Cortex of kidney (tissue), 1 donor: Measurements from ENCODE around the gene AP1M1.

ENCODE experiments used
- DNase-seq: peaks from one replicate; lab custom pipeline; 2025; lab: John Stamatoyannopoulos, UW

AP1M1 gene

DNA sequence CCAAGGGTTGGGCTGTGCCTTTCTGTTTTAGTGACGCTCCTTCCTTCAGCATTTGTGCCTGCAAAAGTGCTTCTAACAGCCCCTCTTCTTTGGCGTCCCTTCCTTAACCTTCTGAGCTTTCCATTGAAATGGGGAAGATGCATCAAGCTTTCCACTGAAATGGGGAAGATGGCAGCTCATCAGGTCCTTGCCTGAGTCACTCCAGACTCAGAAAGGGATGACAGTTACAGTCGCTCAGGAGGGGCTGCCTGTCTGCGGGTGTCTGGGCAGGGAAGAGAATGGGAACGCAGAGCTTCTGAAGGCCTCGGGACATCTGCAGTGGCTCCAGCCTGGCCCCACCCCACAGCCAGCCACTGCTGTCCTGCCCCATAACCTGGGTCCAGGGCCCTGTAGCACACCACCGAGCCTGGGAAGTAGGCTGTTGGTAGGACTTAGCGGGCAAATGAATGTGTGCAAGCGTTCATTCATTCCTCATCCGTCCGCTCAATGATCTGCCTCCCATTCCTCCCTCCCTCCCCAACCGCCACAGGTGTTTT lies 9.8 kb downstream of the AP1M1 start:
- DNase-seq = no peak

- no peak for DNase-seq
These were observed 10.5 kb downstream of the AP1M1 start for GRCh38 chr19:16208064-16208759.

DNA sequence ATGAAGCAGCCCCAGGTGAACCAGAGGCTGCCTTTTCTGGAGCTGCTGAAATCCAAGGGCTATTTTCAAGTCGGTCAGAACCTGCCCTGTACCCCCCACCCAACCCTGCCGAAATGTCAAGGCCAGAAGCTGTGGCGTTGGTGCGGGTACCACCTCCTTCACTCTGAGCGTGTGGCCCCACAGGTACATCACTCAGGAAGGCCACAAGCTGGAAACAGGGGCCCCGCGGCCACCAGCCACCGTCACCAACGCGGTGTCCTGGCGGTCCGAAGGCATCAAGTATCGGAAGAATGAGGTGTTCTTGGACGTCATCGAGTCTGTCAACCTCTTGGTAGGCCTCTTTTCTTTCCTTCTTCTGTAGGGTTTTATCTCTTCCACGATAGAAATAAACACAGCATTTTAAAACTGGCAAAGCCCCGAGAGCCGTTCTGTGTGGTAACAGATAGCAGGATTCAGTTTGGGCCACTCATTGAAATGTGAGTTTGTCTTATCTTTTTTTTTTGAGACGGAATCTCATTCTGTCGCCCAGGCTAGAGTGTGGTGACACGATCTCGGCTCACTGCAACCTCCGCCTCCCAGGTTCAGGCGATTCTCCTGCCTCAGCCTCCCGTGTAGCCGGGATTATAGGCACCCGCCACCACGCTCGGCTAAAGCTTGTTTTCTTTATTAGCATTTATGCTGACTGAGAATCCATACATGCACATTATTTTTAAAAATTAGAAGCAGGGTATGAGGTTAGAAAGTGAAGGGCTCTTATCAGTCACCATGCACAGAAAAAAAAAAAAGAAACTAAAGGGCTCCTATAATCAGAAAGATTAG lies 11.3 kb downstream of the AP1M1 start:
- DNase-seq = no peak

- no peak for DNase-seq
These were observed 12.5 kb downstream of the AP1M1 start for GRCh38 chr19:16210168-16210567.

DNA sequence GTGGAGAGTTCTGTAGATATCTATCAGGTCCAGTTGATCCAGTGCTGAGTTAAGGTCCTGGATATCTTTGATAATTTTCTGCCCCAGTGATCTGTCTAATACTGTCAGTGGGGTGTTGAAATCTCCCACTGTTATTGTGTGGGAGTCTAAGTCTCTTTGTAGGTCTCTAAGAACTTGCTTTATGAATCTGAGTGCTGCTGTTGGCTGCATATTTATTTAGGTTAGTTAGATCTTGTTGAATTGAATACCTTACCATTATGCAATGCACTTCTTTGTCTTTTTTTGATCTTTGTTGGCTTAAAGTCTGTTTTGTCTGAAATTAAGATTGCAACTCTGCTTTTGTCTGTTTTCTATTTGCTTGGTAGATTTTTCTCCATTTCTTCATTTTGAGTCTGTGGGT lies 15.4 kb downstream of the AP1M1 start:
- no peak for DNase-seq

DNA sequence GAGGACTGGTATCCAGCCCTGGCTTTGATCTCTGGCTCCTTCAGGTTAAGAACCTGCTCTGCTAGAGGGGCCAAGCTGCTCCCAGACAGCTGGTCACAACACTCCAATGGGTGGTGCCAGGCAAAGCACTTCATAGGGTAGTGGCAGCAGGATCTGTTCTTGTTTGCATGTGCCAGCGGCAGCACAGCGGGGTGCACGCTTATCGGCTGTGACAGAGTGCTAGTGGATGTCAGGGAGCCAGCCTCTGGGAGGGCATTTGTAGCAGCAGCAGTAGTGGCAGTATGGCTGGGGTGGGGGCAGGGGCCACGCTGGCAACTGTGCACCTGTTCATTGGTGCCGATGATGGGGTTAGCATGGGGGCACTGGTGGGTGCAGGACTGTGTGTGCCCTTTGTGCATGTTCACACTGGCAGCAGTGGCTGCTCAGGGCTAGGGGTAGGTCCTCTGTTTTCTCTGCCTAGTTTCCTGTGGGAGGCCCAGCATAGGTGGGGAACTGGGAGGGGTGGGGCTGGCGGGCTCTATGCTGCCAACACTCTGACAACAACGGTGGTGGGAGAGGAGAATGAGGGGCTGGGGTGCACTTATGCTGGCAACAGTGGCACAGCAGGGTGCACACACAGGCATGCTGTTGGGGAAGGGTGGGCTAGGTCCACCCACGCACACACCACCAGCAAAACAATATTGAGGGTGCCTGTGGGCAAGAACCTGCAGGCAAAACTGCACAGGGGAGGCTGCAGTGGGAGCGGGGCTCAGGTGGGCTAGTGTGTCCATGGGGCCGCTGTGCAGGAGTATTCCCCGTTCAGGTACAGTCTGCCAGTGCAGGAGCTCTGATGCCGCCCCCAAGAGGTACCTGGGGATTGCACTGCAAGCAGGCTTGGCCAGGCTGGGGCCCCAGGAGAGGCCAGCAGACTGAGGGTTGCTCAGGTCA lies 19.3 kb downstream of the AP1M1 start:
- DNase-seq = no peak

- no peak for DNase-seq
These were observed 20.2 kb downstream of the AP1M1 start for GRCh38 chr19:16217716-16218451.

- no peak for DNase-seq
These were observed 21.1 kb downstream of the AP1M1 start for GRCh38 chr19:16218851-16219250.

DNA sequence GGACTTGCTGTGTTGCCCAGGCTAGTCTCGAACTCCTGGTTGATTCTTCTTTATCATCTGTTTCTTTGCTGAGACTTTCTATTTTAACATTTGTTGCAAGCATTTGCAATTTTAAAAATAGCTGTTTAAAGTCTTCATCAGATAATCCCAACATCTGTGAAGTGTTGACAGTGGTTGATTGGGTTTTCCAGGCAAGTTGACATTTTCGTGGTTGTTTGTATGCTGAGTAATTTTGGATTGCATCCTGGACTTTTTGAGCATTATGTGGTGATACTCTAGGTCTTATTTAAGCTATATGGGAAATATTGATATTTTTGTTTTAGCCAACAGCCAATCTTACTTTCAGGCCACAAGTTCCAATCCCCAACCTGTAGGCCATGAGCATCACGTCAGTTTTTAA lies 25.1 kb downstream of the AP1M1 start:
- DNase-seq = no peak

GRCh38 chr19:16223746-16224145 lies 26.0 kb downstream of the AP1M1 start:
- DNase-seq = no peak

GRCh38 chr19:16224293-16225045 lies 26.8 kb downstream of the AP1M1 start:
- DNase-seq = no peak

DNA sequence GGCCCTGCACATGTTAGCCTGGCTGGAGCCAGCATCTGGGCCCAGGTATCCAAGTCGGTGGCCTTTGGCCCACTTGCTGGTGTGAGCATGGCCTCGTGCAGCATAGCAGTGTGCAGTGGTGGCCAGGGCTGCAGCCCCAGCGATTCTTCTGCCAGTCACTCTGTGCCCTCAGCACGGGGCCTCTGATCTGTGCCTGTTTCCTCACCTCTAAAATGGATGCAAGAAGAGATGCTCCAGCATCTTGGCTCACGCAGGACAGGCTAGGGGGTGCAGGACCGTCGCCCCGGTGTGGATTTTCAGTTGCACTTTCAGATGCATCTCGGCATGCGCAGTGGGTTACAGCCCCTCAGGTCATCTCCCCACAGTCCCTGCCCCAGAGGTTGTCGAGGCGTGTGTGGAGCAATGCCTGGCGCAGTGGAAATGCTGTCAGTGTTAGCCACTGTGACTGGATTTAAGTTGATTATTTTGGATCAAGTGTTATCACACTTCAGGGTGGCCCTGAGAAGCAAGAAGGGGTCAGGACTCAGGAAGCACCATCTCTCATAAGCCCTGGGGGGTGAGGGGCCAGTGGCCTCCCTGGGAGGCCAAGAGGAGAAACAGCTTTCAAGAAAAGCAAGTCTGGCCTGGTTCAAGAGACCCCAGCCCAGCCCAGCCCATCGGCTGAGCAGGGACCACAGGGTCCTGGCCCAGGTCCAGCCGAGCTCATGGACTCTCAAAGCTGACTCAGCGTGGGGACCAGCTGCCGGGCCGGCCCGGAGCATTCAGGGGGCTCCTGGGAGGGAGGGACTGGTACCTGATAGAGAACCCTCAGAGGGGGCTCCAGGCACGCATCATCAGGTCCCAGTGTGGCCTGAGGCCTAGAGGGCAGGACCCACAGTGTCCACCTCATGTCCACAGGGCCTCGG lies 27.8 kb downstream of the AP1M1 start:
- DNase-seq = no peak

- no peak for DNase-seq
These were observed 28.5 kb downstream of the AP1M1 start for GRCh38 chr19:16226184-16226591.

- DNase-seq = no peak
These were observed 29.4 kb downstream of the AP1M1 start for GRCh38 chr19:16226878-16227836.

- DNase-seq = no peak
These were observed 30.3 kb downstream of the AP1M1 start for GRCh38 chr19:16227837-16228636.

DNA sequence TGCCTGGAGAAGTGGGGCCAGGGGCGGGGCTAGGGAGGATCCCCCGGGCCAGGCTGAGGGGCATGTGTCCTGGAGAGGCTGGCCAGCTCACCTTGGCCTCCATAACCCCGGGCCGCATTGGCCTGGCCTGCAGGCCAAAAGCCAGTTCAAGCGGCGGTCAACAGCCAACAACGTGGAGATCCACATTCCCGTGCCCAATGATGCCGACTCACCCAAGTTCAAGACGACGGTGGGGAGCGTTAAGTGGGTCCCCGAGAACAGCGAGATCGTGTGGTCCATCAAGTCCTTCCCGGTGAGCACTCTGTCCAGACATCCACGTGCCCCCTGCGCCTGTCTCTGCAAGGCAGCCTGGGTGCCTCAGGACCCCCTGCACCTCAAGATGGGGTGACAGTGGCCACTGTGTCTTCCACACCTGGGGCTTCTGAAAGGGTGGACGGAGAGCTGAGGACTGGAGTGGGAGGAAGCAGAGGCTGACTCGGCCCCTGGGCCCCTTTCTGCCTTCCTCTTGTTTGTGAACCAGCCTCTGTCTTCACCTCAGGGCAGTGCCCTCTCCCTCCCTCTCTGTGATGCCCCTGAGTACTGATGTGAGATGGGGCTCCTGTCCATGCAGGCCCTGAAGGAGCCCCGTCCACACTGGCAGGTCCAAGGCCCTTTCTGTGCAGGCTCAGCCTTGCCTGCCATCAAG lies 31.1 kb downstream of the AP1M1 start:
- DNase-seq = no peak

- no peak for DNase-seq
These were observed 31.6 kb downstream of the AP1M1 start for GRCh38 chr19:16229322-16229641.
